Natural killer cell (primary cell): ENCODE data around the gene CACNA1D. TPM values are rescaled to one million over a fixed set of nuclear protein-coding genes. Genes with fewer than 3 reads are reported as not detected.
"Not testable (repeated sequence)": the region's sequence is repeated elsewhere in the genome, so short reads cannot be mapped to it uniquely, and the experiment has no call there.

ENCODE experiments used
- ATAC-seq, 3 donors: fragments of 150-1000 bp in 2 of 3; fragments of 200-7000 bp in 1 of 3; cut with Tn5 transposase; 1 replicate in 1 of 3; 2 replicates in 2 of 3; pipeline ENCODE4 v1.10.0; 2021; ENCODE audit warnings: mild to moderate bottlenecking in 2 of 3, moderate library complexity in 2 of 3
- DNase-seq, 2 donors: peaks; one replicate each; pipeline versions ENCODE4 v3.0.0 to v3.0.0-alpha.2; 2013 to 2021; ENCODE audit warnings: mixed read lengths in 1 of 2
- H3K27ac ChIP-seq: one replicate; pipeline ENCODE4 v1.5.1; 2013; ENCODE audit warnings: mild to moderate bottlenecking, low read length
- H3K27me3 ChIP-seq: one replicate; pipeline ENCODE4 v1.6.1; 2013; ENCODE audit warnings: low read length; ENCODE audit not compliant: control insufficient read depth, insufficient read depth
- H3K36me3 ChIP-seq: one replicate; pipeline ENCODE4 v1.6.1; 2013; ENCODE audit warnings: low read length; ENCODE audit not compliant: control insufficient read depth, insufficient read depth
- H3K4me1 ChIP-seq: one replicate; pipeline ENCODE4 v1.6.1; 2013; ENCODE audit warnings: low read length; ENCODE audit not compliant: control insufficient read depth, insufficient read depth
- H3K4me3 ChIP-seq: one replicate; pipeline ENCODE4 v1.5.1; 2013; ENCODE audit warnings: low read length
- H3K9me3 ChIP-seq: one replicate; pipeline ENCODE4 v1.6.1; 2013; ENCODE audit warnings: low read length; ENCODE audit not compliant: control insufficient read depth, insufficient read depth
- H3K27ac Mint-ChIP-seq, 2 donors: one replicate each; pipeline ENCODE4 v1.8.0; 2022; ENCODE audit warnings: mild to moderate bottlenecking in 2 of 2, mixed read lengths in 2 of 2, moderate library complexity in 1 of 2
- H3K27me3 Mint-ChIP-seq, 2 donors: one replicate each; pipeline ENCODE4 v1.8.0; 2022; ENCODE audit warnings: low read depth in 2 of 2, mixed read lengths in 2 of 2
- H3K36me3 Mint-ChIP-seq: one replicate; pipeline ENCODE4 v1.8.0; 2022; ENCODE audit warnings: mixed read lengths
- H3K4me1 Mint-ChIP-seq, 2 donors: one replicate each; pipeline ENCODE4 v1.8.0; 2022; ENCODE audit warnings: mixed read lengths in 2 of 2
- H3K4me3 Mint-ChIP-seq: one replicate; pipeline ENCODE4 v1.8.0; 2022; ENCODE audit warnings: mild to moderate bottlenecking, moderate library complexity, mixed read lengths
- H3K9me3 Mint-ChIP-seq, 2 donors: one replicate each; pipeline ENCODE4 v1.8.0; 2022; ENCODE audit warnings: mixed read lengths in 2 of 2
- CTCF ChIP-seq: fragments of 200-600 bp; IDR thresholded peaks from one replicate; pipeline ENCODE4 v1.8.0; 2022; ENCODE audit warnings: antibody characterized with exemption
- WGBS: methylation state at CpG from one replicate; pipeline ENCODE4 v1.1.7; 2013; ENCODE audit warnings: missing lambda C conversion rate; ENCODE audit not compliant: insufficient coverage; 5-methylcytosine and 5-hydroxymethylcytosine counted together
- intact Hi-C: fragments of 100-400 bp; cut with micrococcal nuclease; formaldehyde crosslinking; loops from one replicate; pipeline ENCODE4 v1.14.2; 2022
- total RNA-seq, 4 donors: library from RNA; stranded (reverse); fragments of 120-200 nt in 1 of 4; gene quantifications; one replicate each; pipeline versions ENCODE4 v1.2.3 to v1.2.4, GENCODE V29; 2013 to 2022

CACNA1D gene
- total RNA-seq, 3 donors from 2014 or later (not counting 1 experiment from before 2014, with no cell fraction given), result 0.54 to 10.1 TPM; not detected in 1

GRCh38 chr3:53633197-53633787, 138.9 kb downstream of the CACNA1D start:
- Mint-ChIP-seq H3K36me3 (no peaks in the 10 kb centered on the region), H3K9me3 (no peaks in the 10 kb centered on the region), H3K27ac (no peak overlapping the region), H3K4me3 (no peak overlapping the region), H3K27me3 (peaks cover 5 to 10% of the 10 kb centered on the region in 2 donors), H3K4me1 (peaks cover 23% of the 10 kb centered on the region in 2 donors)
- intact Hi-C loops, result no loop called here
- ATAC-seq (no peak), DNase-seq (no peak)
- no peak overlapping the region for H3K4me3 ChIP-seq
- H3K4me1 ChIP-seq, result peaks cover 12% of the 10 kb centered on the region
- H3K36me3 ChIP-seq, result no peaks in the 10 kb centered on the region
- no peak overlapping the region for H3K27ac ChIP-seq
- H3K27me3 ChIP-seq, result no peaks in the 10 kb centered on the region
- no peaks in the 10 kb centered on the region for H3K9me3 ChIP-seq
- 93% methylated on average over 8 of the region's 9 CpGs for WGBS
- TF ChIP-seq CTCF, result no peak

DNA sequence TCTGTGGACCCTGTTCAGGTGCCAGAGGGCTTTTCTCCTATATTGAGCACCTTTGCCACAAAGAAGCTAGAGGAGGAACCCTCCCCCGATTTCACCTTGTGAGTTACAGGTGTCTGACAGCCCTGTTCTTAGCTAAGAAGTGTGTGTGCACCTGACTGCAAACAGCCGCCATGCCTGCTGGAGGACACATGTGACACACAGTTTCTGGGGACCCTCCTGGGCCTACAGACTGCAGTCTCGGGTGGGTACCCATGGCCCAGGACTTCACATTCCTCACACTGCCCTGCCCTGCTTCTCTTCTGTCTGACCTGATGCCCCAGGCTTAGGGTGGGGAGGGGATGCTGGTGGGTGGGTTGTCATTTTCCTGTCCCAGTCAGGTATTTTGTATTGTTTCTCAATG, 140.6 kb downstream of the CACNA1D start:
- no peak overlapping the region for H3K4me3 ChIP-seq
- H3K27ac ChIP-seq, result no peak overlapping the region
- Mint-ChIP-seq H3K9me3 (no peaks in the 10 kb centered on the region), H3K4me1 (peaks cover 5 to 6% of the 10 kb centered on the region in 2 donors), H3K4me3 (no peak overlapping the region), H3K27ac (no peak overlapping the region), H3K27me3 (peaks cover 5 to 10% of the 10 kb centered on the region in 2 donors), H3K36me3 (no peaks in the 10 kb centered on the region)
- intact Hi-C loops, result no loop called here
- 94% methylated on average over 3 of the region's 3 CpGs for WGBS
- ATAC-seq, result no peak
- TF ChIP-seq CTCF, result no peak
- H3K9me3 ChIP-seq, result no peaks in the 10 kb centered on the region
- H3K36me3 ChIP-seq, result no peaks in the 10 kb centered on the region
- no peaks in the 10 kb centered on the region for H3K27me3 ChIP-seq
- no peaks in the 10 kb centered on the region for H3K4me1 ChIP-seq
- DNase-seq, result no peak

GRCh38 chr3:53638806-53639205, 144.4 kb downstream of the CACNA1D start:
- H3K27me3 ChIP-seq, H3K4me1 ChIP-seq, H3K4me1 Mint-ChIP-seq, H3K4me3 ChIP-seq, DNase-seq, H3K9me3 Mint-ChIP-seq, H3K36me3 Mint-ChIP-seq, H3K36me3 ChIP-seq, H3K27ac ChIP-seq, ATAC-seq, H3K4me3 Mint-ChIP-seq, intact Hi-C loops, H3K27ac Mint-ChIP-seq, H3K9me3 ChIP-seq: not testable (repeated sequence)
- 80% methylated on average over 4 of the region's 4 CpGs for WGBS
- H3K27me3 Mint-ChIP-seq, result peaks cover 10 to 13% of the 10 kb centered on the region in 2 donors

GRCh38 chr3:53641397-53641796, 147.0 kb downstream of the CACNA1D start:
- Histone ChIP-seq H3K36me3 (no peaks in the 10 kb centered on the region), H3K27me3 (no peaks in the 10 kb centered on the region), H3K27ac (no peak overlapping the region), H3K9me3 (no peaks in the 10 kb centered on the region), H3K4me1 (no peaks in the 10 kb centered on the region), H3K4me3 (no peak overlapping the region)
- H3K36me3 Mint-ChIP-seq, result no peaks in the 10 kb centered on the region
- intact Hi-C loops, result no loop called here
- no peaks in the 10 kb centered on the region for H3K9me3 Mint-ChIP-seq
- H3K4me1 Mint-ChIP-seq, result no peaks in the 10 kb centered on the region
- ATAC-seq (no peak), DNase-seq (no peak)
- no peak overlapping the region for H3K27ac Mint-ChIP-seq
- WGBS, result 93% methylated on average over 5 of the region's 5 CpGs
- H3K27me3 Mint-ChIP-seq, result peaks cover 12 to 19% of the 10 kb centered on the region in 2 donors
- H3K4me3 Mint-ChIP-seq, result no peak overlapping the region
- no peak for TF ChIP-seq CTCF
